ENCODE measurements around the gene TNS1.

DNA sequence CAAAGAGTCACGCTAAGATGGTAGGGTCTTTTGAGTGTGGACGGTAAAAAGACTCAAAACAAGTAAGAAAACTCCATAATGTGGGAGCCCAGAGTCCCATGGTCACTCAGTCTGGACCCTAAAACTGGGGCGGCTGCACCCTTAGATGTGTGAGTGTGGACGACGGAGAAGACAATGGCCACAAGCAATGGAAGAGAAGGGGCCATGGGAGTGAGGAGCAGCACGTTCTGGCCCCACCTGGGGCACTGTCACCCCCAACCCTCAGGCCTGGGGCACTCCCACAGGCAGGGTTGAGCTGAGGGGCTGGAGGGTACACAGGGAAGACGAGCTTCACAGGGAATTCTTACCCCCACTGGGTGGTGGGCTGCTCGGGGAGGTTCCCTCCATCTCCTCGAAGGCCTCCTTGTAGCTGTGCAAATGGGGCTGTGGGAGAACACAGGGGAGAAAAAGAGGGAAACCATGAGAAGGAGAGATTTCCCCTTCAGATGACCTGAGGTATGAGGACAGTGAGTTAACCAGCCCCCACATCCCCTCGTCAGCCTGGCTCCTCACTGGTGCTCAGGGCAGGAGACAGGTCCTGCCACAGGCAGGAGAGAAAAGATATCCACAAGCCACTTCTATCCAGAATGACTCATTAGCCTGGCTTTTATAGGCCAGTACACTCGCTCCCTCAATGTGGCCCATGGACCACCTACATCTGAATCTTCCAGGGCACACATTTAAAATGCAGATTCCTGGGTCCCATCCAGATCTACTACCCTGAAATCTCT lies 167.9 kb downstream of the TNS1 start:
- TF ChIP-seq, protein P1, sequence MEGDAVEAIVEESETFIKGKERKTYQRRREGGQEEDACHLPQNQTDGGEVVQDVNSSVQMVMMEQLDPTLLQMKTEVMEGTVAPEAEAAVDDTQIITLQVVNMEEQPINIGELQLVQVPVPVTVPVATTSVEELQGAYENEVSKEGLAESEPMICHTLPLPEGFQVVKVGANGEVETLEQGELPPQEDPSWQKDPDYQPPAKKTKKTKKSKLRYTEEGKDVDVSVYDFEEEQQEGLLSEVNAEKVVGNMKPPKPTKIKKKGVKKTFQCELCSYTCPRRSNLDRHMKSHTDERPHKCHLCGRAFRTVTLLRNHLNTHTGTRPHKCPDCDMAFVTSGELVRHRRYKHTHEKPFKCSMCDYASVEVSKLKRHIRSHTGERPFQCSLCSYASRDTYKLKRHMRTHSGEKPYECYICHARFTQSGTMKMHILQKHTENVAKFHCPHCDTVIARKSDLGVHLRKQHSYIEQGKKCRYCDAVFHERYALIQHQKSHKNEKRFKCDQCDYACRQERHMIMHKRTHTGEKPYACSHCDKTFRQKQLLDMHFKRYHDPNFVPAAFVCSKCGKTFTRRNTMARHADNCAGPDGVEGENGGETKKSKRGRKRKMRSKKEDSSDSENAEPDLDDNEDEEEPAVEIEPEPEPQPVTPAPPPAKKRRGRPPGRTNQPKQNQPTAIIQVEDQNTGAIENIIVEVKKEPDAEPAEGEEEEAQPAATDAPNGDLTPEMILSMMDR (conservative IDR thresholded peaks at IDR 0.05; ENCODE audit: low read depth, low read length): no peak
- TF ChIP-seq EZH2 (IDR thresholded peaks at IDR 0.05; ENCODE audit: low read length, unreplicated experiment): no peak
